HepG2 (cell line): Measurements from ENCODE around the gene FGF10. TPM values are rescaled to one million over a fixed set of nuclear protein-coding genes. Genes with fewer than 3 reads are reported as not detected.

Experiments used
- MIER3 ChIP-seq: IDR thresholded peaks from 2 replicates; pipeline ENCODE4 v1.6.1; 2016; ENCODE audit warnings: missing compliant biosample characterization, borderline replicate concordance
- ONECUT2 ChIP-seq: sonication (generic); formaldehyde crosslinking; IDR thresholded peaks from 2 replicates; pipeline ENCODE4 v1.4.0; 2020; ENCODE audit warnings: missing genetic modification reagents
- SUZ12 ChIP-seq: fragments of 150-350 bp; IDR thresholded peaks from 2 replicates; pipeline ENCODE4 v1.6.1; 2014; ENCODE audit warnings: low read depth, low read length
- ZBTB2 ChIP-seq: sonication (generic); formaldehyde crosslinking; IDR thresholded peaks from 2 replicates; pipeline ENCODE4 v1.8.0; 2022; ENCODE audit warnings: low read depth, missing genetic modification reagents
- ZHX2 ChIP-seq, 2 experiments: sonication (generic) in 1 of 2; formaldehyde crosslinking in 1 of 2; IDR thresholded peaks; 2 replicates each; pipeline versions ENCODE4 v1.6.1 to v1.9.0; 2014 to 2022; ENCODE audit warnings: antibody characterized with exemption in 1 of 2, borderline replicate concordance in 1 of 2, inconsistent platforms in 1 of 2, low read depth in 1 of 2, missing genetic modification reagents in 1 of 2
- ZNF749 ChIP-seq: sonication (generic); formaldehyde crosslinking; IDR thresholded peaks from 2 replicates; pipeline ENCODE4 v1.8.0; 2022; ENCODE audit warnings: mild to moderate bottlenecking, missing genetic modification reagents, moderate library complexity, borderline replicate concordance
- polyA plus RNA-seq, 8 experiments: library from polyadenylated mRNA; depleted of rRNA in 3 of 8; stranded (reverse) in 7 of 8; unstranded in 1 of 8; fragments of >200 nt; fragmentation: Illumina TruSeq in 4 of 8; extraction: Trizol in 4 of 8; gene quantifications; 2 replicates each; pipeline versions ENCODE4 v1.2.1 to v1.2.3, GENCODE V29; 2011 to 2016; ENCODE audit warnings: low read depth in 4 of 8, missing spikeins in 1 of 8, mixed read lengths in 1 of 8; ENCODE audit not compliant: insufficient read depth in 1 of 8
- total RNA-seq, 5 experiments: library from RNA; depleted of rRNA; stranded (reverse); fragments of >200 nt; fragmentation: Illumina TruSeq; extraction: Trizol; gene quantifications; 2 replicates each; pipeline ENCODE4 v1.2.3, GENCODE V29; 2016; ENCODE audit warnings: low read depth in 1 of 5

The FGF10 gene
- total and polyA plus RNA-seq, 2 of the 13 experiments (the other 11 are each of a cell fraction or from before 2014, with no cell fraction given), result not detected

GRCh38 chr5:44275908-44276307 is 113.3 kb downstream of the FGF10 start (continued):
- TF ChIP-seq ZHX2 (IDR thresholded peaks at IDR 0.05; ENCODE audit: low read depth) (no peak), ZHX2 (CRISPR knock-in tag; IDR thresholded peaks at IDR 0.05; ENCODE audit: borderline replicate concordance) (no peak), ZNF749 (CRISPR knock-in tag) (no peak), ONECUT2 (CRISPR knock-in tag) (no peak), SUZ12 (no peak), MIER3 (CRISPR knock-in tag) (no peak), ZBTB2 (CRISPR knock-in tag) (no peak)
